Lower leg skin (tissue), 3 donors: ENCODE measurements around the gene ERICH3.

ENCODE experiments used
- CTCF ChIP-seq, 3 donors: fragments of 450-650 bp; IDR thresholded peaks; one replicate each; pipeline ENCODE4 v1.5.1; 2016; ENCODE audit warnings: antibody characterized with exemption in 3 of 3, mild to moderate bottlenecking in 3 of 3, moderate library complexity in 2 of 3
- POLR2A ChIP-seq, 2 donors: fragments of 450-650 bp; IDR thresholded peaks; one replicate each; pipeline ENCODE4 v1.6.1; 2016 to 2017; ENCODE audit warnings: antibody characterized with exemption in 2 of 2, mild to moderate bottlenecking in 1 of 2, moderate library complexity in 1 of 2

- TF ChIP-seq CTCF (IDR thresholded peaks at IDR 0.05), result no peak
- TF ChIP-seq POLR2A (IDR thresholded peaks at IDR 0.05), result no peak
Observed at GRCh38 chr1:74690909-74691308, 17.3 kb upstream of the ERICH3 start.
